GM12874 (cell line): ENCODE measurements around the gene LIN9.

Source experiments
- TF ChIP-seq, protein P1 (sequence below): IDR thresholded peaks from 2 replicates; pipeline ENCODE4 v1.5.1; 2011; ENCODE audit warnings: low read depth, mild to moderate bottlenecking, control low read depth, low read length, moderate library complexity; ENCODE audit not compliant: insufficient read depth

Gene LIN9

GRCh38 chr1:226308723-226309397 is at the start of gene LIN9:
TSS of gene LIN9 (minus strand) at chr1:226309164. CDS start at chr1:226309139, 25 bp downstream.
- TF ChIP-seq, protein P1, sequence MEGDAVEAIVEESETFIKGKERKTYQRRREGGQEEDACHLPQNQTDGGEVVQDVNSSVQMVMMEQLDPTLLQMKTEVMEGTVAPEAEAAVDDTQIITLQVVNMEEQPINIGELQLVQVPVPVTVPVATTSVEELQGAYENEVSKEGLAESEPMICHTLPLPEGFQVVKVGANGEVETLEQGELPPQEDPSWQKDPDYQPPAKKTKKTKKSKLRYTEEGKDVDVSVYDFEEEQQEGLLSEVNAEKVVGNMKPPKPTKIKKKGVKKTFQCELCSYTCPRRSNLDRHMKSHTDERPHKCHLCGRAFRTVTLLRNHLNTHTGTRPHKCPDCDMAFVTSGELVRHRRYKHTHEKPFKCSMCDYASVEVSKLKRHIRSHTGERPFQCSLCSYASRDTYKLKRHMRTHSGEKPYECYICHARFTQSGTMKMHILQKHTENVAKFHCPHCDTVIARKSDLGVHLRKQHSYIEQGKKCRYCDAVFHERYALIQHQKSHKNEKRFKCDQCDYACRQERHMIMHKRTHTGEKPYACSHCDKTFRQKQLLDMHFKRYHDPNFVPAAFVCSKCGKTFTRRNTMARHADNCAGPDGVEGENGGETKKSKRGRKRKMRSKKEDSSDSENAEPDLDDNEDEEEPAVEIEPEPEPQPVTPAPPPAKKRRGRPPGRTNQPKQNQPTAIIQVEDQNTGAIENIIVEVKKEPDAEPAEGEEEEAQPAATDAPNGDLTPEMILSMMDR, result no peak

GRCh38 chr1:226357416-226357815 is 48.5 kb upstream of the LIN9 start:
- TF ChIP-seq, protein P1, result no peak

GRCh38 chr1:226355669-226356551 is 46.9 kb upstream of the LIN9 start:
- TF ChIP-seq, protein P1, result no peak

DNA sequence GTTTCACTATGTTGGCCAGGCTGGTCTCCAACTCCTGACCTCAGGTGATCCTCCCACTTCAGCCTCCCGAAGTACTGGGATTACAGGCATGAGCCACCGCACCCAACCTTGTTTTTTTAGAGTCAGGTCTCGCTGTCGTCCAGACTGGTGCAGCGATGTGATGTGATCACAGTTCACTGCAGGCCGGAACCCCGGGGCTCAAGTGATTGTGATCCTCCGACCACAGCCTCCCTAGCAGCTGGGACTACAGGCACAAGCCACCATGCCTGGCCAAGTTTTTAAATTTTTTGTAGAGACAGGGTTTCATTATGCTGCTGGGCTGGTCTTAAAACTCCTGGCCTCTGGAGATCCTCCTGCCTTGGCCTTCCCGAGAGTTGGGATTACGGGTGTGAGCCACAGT is 46.1 kb upstream of the LIN9 start:
- TF ChIP-seq, protein P1, result no peak

DNA sequence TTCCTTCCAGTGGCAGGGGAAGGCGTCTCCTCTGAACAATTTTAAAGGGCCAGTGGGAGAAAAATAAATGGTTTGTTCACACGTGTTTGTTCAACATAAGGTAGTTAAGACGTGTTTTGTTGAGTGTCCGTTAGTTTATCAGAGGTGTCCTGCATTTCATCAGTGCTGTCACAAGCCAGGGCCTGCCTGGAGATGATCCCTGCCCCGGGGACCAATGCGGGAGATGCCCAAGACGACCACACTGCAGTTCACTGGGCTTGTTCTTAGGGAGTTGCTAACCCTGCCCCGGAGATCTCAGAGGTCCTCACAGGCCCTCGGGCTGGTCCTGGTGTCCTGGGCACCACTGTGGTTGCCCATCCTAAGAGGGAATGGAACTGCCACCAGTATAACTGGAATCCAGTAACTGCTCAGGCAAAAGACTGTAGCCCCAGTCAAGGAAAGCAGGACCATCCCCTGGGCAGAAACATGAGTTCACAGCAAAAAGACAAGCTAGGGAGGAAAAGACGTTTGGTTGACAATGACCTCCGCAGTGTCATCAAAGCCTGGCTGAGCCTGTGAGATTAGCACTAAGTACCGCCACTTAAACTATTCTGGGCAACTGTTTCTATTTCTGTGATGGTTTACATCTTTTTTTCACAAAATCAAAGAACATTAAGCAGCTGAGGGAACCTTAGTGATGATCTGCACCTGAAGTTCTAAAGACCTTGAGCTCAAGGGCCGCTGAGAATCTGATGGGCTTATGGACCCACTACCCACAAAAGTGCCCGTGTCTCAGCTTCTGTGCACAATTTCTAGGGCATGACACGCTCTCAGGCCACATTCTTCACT is 44.9 kb upstream of the LIN9 start:
- TF ChIP-seq, protein P1, result no peak

GRCh38 chr1:226351709-226352108 is 42.7 kb upstream of the LIN9 start:
- TF ChIP-seq, protein P1, result no peak

DNA sequence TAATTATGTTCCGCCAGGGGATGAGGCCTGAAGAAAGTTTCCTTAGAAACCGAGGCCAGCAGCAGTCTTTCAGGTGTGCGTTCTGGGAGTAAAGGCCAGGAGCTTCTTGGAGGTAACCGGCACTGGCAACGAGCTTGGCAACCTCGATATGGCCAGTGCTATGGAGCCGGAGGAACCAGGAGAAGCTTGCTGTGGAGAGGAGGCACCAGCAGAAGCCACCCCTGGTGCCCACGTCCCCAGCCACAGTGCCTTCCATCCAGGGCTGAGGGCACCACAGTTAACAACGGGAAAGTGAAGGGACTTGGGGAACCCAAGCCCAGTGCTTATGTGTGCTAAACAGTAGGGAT is 41.5 kb upstream of the LIN9 start:
- TF ChIP-seq, protein P1, result no peak
